ENCODE data around the gene RNF26. TPM values are rescaled to one million over a fixed set of nuclear protein-coding genes. Genes with fewer than 3 reads are reported as not detected.
A peak's percentile ranks its signal among the peaks of the same experiment; 100 is the strongest.

The RNF26 gene
- total and polyA plus RNA-seq, 10 of the 15 experiments (the other 5 are each of a cell fraction or from before 2014, with no cell fraction given): 2.8 to 54.5 (median 17.7) TPM

DNA sequence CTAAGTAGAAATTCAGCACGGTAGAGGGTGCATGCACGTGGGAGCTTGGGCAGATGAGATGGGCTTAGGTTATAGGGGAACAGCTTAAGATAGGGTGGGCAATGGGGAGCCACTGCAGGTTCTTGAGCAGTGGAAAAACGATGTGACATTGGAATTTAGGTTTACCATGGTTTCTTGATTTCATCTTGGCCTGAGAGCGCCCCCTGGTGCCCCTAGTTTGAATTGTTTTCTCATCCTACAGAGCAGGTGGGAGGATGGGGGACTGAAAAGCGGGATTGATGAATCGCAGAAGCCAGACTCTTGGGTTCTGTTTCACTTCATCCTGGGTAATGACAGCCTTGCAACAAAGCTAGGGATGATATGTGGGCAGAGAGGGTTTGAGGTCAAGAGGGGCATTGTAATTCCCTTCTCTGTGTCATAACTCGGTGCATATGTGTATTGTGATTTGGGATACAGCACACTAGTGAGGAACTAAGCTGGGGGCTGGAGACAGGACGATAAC lies 10.7 kb upstream of the RNF26 start (continued):
- TF ChIP-seq, protein P1, sequence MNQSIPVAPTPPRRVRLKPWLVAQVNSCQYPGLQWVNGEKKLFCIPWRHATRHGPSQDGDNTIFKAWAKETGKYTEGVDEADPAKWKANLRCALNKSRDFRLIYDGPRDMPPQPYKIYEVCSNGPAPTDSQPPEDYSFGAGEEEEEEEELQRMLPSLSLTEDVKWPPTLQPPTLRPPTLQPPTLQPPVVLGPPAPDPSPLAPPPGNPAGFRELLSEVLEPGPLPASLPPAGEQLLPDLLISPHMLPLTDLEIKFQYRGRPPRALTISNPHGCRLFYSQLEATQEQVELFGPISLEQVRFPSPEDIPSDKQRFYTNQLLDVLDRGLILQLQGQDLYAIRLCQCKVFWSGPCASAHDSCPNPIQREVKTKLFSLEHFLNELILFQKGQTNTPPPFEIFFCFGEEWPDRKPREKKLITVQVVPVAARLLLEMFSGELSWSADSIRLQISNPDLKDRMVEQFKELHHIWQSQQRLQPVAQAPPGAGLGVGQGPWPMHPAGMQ (IDR thresholded peaks at IDR 0.05; ENCODE audit: borderline replicate concordance): no peak
- no peak for TF ChIP-seq STAT3 (IDR thresholded peaks at IDR 0.05; ENCODE audit: low read depth, low read length)
- TF ChIP-seq DPF2 (IDR thresholded peaks at IDR 0.05): no peak
- TF ChIP-seq MTA3 (IDR thresholded peaks at IDR 0.05; ENCODE audit: borderline replicate concordance, low read length): no peak
- TF ChIP-seq ZNF274 (IDR thresholded peaks at IDR 0.05; ENCODE audit: insufficient read depth, insufficient read length): no peak
- TF ChIP-seq KAT2A (conservative IDR thresholded peaks at IDR 0.05; ENCODE audit: control insufficient read depth, low read depth, low read length): no peak
- TF ChIP-seq, protein P2, sequence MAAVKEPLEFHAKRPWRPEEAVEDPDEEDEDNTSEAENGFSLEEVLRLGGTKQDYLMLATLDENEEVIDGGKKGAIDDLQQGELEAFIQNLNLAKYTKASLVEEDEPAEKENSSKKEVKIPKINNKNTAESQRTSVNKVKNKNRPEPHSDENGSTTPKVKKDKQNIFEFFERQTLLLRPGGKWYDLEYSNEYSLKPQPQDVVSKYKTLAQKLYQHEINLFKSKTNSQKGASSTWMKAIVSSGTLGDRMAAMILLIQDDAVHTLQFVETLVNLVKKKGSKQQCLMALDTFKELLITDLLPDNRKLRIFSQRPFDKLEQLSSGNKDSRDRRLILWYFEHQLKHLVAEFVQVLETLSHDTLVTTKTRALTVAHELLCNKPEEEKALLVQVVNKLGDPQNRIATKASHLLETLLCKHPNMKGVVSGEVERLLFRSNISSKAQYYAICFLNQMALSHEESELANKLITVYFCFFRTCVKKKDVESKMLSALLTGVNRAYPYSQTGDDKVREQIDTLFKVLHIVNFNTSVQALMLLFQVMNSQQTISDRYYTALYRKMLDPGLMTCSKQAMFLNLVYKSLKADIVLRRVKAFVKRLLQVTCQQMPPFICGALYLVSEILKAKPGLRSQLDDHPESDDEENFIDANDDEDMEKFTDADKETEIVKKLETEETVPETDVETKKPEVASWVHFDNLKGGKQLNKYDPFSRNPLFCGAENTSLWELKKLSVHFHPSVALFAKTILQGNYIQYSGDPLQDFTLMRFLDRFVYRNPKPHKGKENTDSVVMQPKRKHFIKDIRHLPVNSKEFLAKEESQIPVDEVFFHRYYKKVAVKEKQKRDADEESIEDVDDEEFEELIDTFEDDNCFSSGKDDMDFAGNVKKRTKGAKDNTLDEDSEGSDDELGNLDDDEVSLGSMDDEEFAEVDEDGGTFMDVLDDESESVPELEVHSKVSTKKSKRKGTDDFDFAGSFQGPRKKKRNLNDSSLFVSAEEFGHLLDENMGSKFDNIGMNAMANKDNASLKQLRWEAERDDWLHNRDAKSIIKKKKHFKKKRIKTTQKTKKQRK (IDR thresholded peaks at IDR 0.05; ENCODE audit: low read depth, low read length): no peak
- no peak for TF ChIP-seq TBL1XR1 (IDR thresholded peaks at IDR 0.05; ENCODE audit: low read depth, low read length)
- TF ChIP-seq RB1 (IDR thresholded peaks at IDR 0.05; ENCODE audit: borderline replicate concordance): peak; percentile 31; the same call in 1 of the 2 replicates
- no peak for TF ChIP-seq KLF5 (IDR thresholded peaks at IDR 0.05; ENCODE audit: partially characterized antibody)
- TF ChIP-seq ESRRA (IDR thresholded peaks at IDR 0.05; ENCODE audit: low read length): no peak
